Rectal smooth muscle tissue (tissue), 1 donor: ENCODE results near the gene PCDHGC4.

Experiments used
- H3K27ac ChIP-seq: one replicate; pipeline ENCODE4 v1.7.0; 2013; ENCODE audit warnings: low read depth, low read length, inconsistent platforms
- H3K27me3 ChIP-seq: one replicate; pipeline ENCODE4 v1.7.0; 2013; ENCODE audit warnings: low read length; ENCODE audit not compliant: control insufficient read depth, insufficient read depth
- H3K36me3 ChIP-seq: one replicate; pipeline ENCODE4 v1.7.0; 2013; ENCODE audit warnings: low read length; ENCODE audit not compliant: control insufficient read depth, insufficient read depth
- H3K4me1 ChIP-seq: one replicate; pipeline ENCODE4 v1.7.0; 2013; ENCODE audit warnings: low read length; ENCODE audit not compliant: control insufficient read depth, insufficient read depth
- H3K4me3 ChIP-seq: one replicate; pipeline ENCODE4 v1.7.0; 2013; ENCODE audit warnings: low read length
- H3K9ac ChIP-seq: one replicate; pipeline ENCODE4 v1.7.0; 2013; ENCODE audit warnings: low read length

PCDHGC4 gene

DNA sequence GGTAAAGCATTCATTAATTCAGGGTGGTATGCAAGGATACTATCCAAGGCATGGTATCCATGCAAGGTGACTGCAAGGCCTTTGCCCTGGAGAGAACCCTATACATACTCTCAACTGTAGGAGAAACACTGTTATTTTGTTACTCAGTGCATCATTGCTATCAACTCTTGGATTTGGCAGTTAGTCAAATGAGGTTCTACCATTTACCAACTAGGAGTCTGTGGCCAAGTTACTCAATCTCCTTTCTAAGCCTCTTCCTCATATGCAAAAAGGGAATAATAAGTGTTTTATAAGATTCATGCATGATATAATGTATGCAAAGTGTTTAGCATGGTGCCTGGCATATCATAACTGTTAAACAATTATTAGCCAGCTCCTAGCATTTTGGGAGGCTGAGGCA lies 5.1 kb upstream of the PCDHGC4 start:
- H3K9ac ChIP-seq = no peak overlapping the region
- no peaks in the 10 kb centered on the region for H3K36me3 ChIP-seq
- H3K27me3 ChIP-seq = no peaks in the 10 kb centered on the region
- H3K4me1 ChIP-seq = peaks cover 31% of the 10 kb centered on the region
- H3K27ac ChIP-seq = no peak overlapping the region
- H3K4me3 ChIP-seq = no peak overlapping the region

DNA sequence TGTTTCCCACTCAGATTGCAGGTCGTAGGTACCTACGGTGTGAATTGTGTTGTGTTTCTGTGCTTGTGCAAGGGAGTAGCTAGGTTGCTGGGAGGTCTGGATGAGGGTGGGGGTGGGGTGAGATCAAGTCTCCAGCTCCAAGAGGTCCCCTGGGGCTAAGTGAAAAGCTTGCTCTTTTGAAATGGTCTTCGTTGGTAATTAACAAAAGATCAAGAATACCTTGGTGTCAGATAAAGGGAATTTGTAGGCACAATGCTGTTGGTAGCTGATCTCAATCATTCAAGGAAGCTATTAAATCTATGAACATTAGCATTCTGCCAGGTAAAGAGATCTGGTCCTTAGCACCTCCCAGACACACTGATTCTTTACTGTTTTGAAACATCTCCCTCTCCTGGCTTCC lies 928 bp upstream of the PCDHGC4 start:
- H3K9ac ChIP-seq = no peak overlapping the region
- no peak overlapping the region for H3K4me3 ChIP-seq
- H3K36me3 ChIP-seq = no peaks in the 10 kb centered on the region
- H3K27me3 ChIP-seq = no peaks in the 10 kb centered on the region
- no peak overlapping the region for H3K27ac ChIP-seq
- H3K4me1 ChIP-seq = peaks cover 19% of the 10 kb centered on the region

DNA sequence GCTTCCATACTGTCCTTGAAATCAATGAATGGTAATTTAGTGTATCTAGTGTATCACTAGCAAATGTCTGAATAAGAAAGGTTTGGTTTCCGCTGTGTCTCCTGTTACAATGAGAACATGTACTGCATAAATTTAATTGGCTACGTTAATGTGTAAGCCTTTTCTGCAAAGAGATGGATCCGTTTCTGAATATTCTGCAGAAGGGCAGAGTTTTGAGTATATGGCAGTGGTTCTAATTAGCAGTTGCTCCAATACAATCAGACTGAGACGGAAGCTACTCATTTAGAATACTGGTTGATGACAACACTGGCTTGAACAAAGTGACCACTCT lies 555 bp upstream of the PCDHGC4 start:
- Histone ChIP-seq H3K27me3 (no peaks in the 10 kb centered on the region), H3K9ac (no peak overlapping the region), H3K4me1 (peaks cover 20% of the 10 kb centered on the region)

DNA sequence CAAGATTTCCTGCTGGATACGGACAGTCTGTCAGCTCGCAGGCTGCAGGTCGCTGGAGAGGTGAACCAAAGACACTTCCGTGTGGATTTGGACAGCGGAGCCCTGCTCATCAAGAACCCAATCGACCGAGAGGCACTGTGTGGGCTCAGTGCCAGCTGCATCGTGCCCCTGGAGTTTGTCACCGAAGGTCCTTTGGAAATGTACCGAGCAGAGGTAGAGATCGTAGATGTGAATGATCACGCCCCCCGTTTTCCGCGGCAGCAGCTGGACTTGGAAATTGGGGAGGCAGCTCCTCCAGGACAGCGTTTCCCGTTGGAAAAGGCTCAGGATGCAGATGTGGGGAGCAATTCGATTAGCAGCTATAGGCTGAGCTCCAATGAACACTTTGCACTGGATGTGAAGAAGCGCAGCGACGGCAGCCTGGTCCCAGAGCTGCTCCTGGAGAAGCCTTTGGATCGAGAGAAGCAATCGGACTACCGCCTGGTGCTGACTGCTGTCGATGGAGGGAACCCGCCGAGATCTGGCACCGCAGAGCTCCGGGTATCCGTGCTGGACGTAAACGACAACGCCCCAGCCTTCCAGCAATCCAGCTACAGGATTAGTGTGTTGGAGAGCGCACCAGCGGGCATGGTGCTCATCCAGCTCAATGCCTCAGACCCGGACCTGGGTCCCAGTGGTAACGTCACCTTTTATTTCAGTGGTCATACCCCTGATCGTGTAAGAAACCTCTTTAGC lies 658 bp downstream of the PCDHGC4 start:
- Histone ChIP-seq H3K4me1 (peaks cover 15% of the 10 kb centered on the region), H3K4me3 (peak overlapping the region; percentile 58), H3K27ac (no peak overlapping the region), H3K9ac (no peak overlapping the region), H3K27me3 (no peaks in the 10 kb centered on the region), H3K36me3 (no peaks in the 10 kb centered on the region)

More for the DNA sequence above, 555 bp upstream of the PCDHGC4 start:
- H3K36me3 ChIP-seq = no peaks in the 10 kb centered on the region
- peak overlapping the region; percentile 58 for H3K4me3 ChIP-seq
- H3K27ac ChIP-seq = no peak overlapping the region

DNA sequence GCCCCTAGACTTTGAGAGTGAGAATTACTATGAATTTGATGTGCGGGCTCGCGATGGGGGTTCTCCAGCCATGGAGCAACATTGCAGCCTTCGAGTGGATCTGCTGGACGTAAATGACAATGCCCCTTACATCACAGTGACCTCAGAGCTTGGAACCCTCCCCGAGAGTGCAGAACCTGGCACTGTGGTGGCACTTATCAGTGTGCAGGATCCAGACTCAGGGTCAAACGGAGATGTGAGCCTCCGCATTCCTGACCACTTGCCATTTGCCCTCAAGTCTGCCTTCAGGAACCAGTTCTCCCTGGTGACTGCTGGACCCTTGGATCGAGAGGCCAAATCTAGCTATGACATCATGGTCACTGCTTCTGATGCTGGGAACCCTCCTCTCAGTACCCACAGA lies 1.3 kb downstream of the PCDHGC4 start:
- Histone ChIP-seq H3K27me3 (no peaks in the 10 kb centered on the region), H3K27ac (no peak overlapping the region), H3K4me3 (no peak overlapping the region), H3K36me3 (peaks cover 2% of the 10 kb centered on the region), H3K9ac (no peak overlapping the region), H3K4me1 (peaks cover 15% of the 10 kb centered on the region)

GRCh38 chr5:141487131-141487530 lies 2.3 kb downstream of the PCDHGC4 start:
- Histone ChIP-seq H3K36me3 (peaks cover 2% of the 10 kb centered on the region), H3K27me3 (no peaks in the 10 kb centered on the region), H3K4me3 (no peak overlapping the region), H3K9ac (no peak overlapping the region), H3K4me1 (peaks cover 15% of the 10 kb centered on the region), H3K27ac (no peak overlapping the region)

DNA sequence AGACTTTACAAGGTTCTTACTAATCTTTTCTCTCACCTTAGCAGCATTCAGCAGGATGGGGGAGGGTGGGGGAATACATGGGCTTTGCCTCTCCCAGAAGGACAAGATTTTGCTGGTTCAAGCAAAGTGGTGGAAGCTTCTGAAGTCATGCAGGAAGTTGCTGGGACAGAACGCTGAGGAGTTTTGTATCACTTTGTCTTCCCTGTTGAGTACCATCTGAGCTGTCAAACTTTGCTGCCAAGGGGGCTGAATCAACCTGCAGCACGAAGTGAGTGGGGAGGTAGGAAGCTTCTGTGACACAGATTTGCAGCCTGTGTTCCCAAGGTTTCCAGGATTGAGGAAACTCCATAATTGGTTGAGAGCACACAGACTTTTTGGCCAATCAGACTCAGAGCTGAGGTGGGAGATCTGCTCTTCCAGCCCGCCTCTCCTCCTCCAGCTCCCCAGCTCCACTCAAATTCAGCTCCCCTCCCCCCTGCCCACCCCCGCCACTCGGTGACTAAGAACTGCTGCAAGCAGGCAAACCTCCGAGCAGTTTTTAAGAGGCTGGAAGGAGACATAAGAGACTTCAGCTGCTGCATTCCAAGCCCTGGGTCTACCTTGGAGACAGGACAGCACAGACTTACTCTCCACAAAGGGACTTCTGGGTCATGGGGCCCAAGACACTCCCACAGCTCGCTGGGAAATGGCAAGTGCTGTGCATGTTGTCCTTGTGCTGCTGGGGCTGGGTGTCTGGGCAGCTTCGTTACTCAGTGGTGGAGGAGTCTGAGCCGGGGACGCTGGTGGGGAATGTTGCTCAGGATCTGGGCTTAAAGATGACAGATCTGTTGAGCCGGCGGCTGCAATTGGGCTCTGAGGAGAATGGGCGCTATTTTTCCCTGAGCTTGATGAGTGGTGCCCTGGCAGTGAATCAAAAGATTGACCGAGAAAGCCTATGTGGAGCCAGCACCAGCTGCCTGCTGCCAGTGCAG lies 4.0 kb downstream of the PCDHGC4 start, which contains the start of gene PCDHGC5:
TSS of gene PCDHGC5 (plus strand) at position 491 of the 971 bp plus-strand sequence. CDS start at position 651, 160 bp downstream.
- Histone ChIP-seq H3K4me3 (no peak within 1 kb of the TSS), H3K27me3 (no peaks in the 10 kb centered on the region), H3K36me3 (peaks cover 2% of the 10 kb centered on the region), H3K4me1 (peaks cover 14% of the 10 kb centered on the region), H3K9ac (no peak within 1 kb of the TSS), H3K27ac (no peak within 1 kb of the TSS)

DNA sequence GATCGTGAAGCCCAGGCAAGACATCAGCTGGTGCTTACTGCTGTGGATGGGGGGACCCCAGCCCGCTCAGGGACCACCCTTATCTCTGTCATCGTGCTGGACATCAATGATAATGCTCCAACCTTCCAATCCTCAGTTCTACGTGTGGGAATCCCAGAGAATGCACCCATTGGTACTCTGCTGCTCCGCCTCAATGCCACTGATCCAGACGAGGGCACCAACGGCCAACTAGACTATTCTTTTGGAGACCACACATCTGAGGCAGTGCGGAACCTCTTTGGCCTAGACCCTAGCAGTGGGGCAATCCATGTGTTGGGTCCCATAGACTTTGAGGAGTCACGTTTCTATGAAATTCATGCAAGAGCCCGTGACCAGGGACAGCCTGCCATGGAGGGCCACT lies 5.0 kb downstream of the PCDHGC4 start:
- Histone ChIP-seq H3K9ac (no peak overlapping the region), H3K4me1 (peaks cover 10% of the 10 kb centered on the region), H3K27ac (no peak overlapping the region), H3K36me3 (peaks cover 2% of the 10 kb centered on the region), H3K27me3 (no peaks in the 10 kb centered on the region), H3K4me3 (no peak overlapping the region)

DNA sequence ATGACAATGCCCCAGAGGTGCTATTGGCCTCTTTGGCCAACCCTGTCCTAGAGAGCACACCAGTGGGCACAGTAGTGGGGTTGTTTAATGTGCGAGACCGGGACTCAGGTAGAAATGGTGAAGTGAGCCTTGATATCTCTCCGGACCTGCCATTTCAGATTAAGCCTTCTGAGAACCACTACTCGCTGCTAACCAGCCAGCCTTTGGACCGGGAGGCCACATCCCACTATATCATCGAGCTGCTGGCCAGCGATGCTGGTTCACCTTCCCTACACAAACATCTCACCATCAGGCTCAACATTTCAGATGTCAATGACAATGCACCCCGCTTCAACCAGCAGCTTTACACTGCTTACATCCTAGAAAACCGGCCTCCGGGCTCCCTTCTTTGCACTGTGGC lies 5.4 kb downstream of the PCDHGC4 start:
- peaks cover 2% of the 10 kb centered on the region for H3K36me3 ChIP-seq
- peaks cover 7% of the 10 kb centered on the region for H3K4me1 ChIP-seq
- no peak overlapping the region for H3K27ac ChIP-seq
- no peak overlapping the region for H3K4me3 ChIP-seq
- no peaks in the 10 kb centered on the region for H3K27me3 ChIP-seq
- H3K9ac ChIP-seq = no peak overlapping the region

- H3K27ac ChIP-seq = no peak overlapping the region
- peaks cover 2% of the 10 kb centered on the region for H3K36me3 ChIP-seq
- H3K4me1 ChIP-seq = peaks cover 4% of the 10 kb centered on the region
- no peaks in the 10 kb centered on the region for H3K27me3 ChIP-seq
- no peak overlapping the region for H3K9ac ChIP-seq
- no peak overlapping the region for H3K4me3 ChIP-seq
Observed at GRCh38 chr5:141490771-141491170, 5.9 kb downstream of the PCDHGC4 start.

- H3K27me3 ChIP-seq = no peaks in the 10 kb centered on the region
- H3K9ac ChIP-seq = no peak overlapping the region
- H3K36me3 ChIP-seq = peaks cover 5% of the 10 kb centered on the region
- H3K27ac ChIP-seq = no peak overlapping the region
- no peak overlapping the region for H3K4me3 ChIP-seq
- H3K4me1 ChIP-seq = peaks cover 4% of the 10 kb centered on the region
Observed at GRCh38 chr5:141491323-141492167, 6.7 kb downstream of the PCDHGC4 start.
